Prostate gland (tissue), 2 donors: Measurements from ENCODE around the gene RETREG1. TPM values are rescaled to one million over a fixed set of nuclear protein-coding genes. Genes with fewer than 3 reads are reported as not detected.
"Not testable (repeated sequence)": the region's sequence is repeated elsewhere in the genome, so short reads cannot be mapped to it uniquely, and the experiment has no call there.

Experiments used
- DNase-seq: peaks from one replicate; pipeline ENCODE4 v3.0.0-alpha.2; 2019; ENCODE audit warnings: low spot score
- H3K27ac ChIP-seq, 2 donors: fragments of 200-600 bp; sonication (generic); 2 replicates each; pipeline ENCODE4 v1.5.1; 2017 to 2019
- H3K27me3 ChIP-seq: fragments of 200-600 bp; sonication (generic); replicated peaks from 2 replicates; pipeline ENCODE4 v1.5.1; 2019; ENCODE audit not compliant: insufficient read depth
- H3K36me3 ChIP-seq, 2 donors: fragments of 200-600 bp; sonication (generic); 1 replicate in 1 of 2; 2 replicates in 1 of 2; pipeline versions ENCODE4 v1.5.1 to v1.8.1; 2017 to 2019
- H3K4me1 ChIP-seq: fragments of 200-600 bp; sonication (generic); replicated peaks from 2 replicates; pipeline ENCODE4 v1.5.1; 2019
- H3K4me3 ChIP-seq, 2 donors: fragments of 200-600 bp; sonication (generic); 2 replicates each; pipeline ENCODE4 v1.5.1; 2017 to 2019
- H3K9me3 ChIP-seq: fragments of 200-600 bp; sonication (generic); 2 replicates; pipeline ENCODE4 v1.5.1; 2017
- CTCF ChIP-seq, 4 experiments: fragments of 200-600 bp in 2 of 4; fragments of 450-650 bp in 2 of 4; sonication (generic) in 2 of 4; IDR thresholded peaks; 1 replicate in 3 of 4; 2 replicates in 1 of 4; pipeline ENCODE4 v1.5.1; 2016 to 2019; ENCODE audit warnings: antibody characterized with exemption in 4 of 4, mild to moderate bottlenecking in 2 of 4, moderate library complexity in 2 of 4
- POLR2A ChIP-seq: fragments of 450-650 bp; IDR thresholded peaks from one replicate; pipeline ENCODE4 v1.6.1; 2016; ENCODE audit warnings: antibody characterized with exemption, mild to moderate bottlenecking
- POLR2AphosphoS5 ChIP-seq: sonication (generic); formaldehyde crosslinking; IDR thresholded peaks from one replicate; pipeline ENCODE4 v1.6.1; 2017; ENCODE audit warnings: antibody characterized with exemption
- WGBS: methylation state at CpG from one replicate; pipeline ENCODE4 v1.1.5; 2018; 5-methylcytosine and 5-hydroxymethylcytosine counted together
- intact Hi-C: fragments of 100-400 bp; cut with DNase I; formaldehyde crosslinking; loops from one replicate; pipeline ENCODE4 v1.14.2; 2022
- total RNA-seq, 2 donors: library from RNA; depleted of rRNA; stranded (reverse); fragments of >200 nt; gene quantifications; one replicate each; pipeline ENCODE4 v1.1.0, GENCODE V29; 2016

RETREG1 gene
- total RNA-seq, 2 donors from 2014 or later: 13.5 to 18.4 TPM

DNA sequence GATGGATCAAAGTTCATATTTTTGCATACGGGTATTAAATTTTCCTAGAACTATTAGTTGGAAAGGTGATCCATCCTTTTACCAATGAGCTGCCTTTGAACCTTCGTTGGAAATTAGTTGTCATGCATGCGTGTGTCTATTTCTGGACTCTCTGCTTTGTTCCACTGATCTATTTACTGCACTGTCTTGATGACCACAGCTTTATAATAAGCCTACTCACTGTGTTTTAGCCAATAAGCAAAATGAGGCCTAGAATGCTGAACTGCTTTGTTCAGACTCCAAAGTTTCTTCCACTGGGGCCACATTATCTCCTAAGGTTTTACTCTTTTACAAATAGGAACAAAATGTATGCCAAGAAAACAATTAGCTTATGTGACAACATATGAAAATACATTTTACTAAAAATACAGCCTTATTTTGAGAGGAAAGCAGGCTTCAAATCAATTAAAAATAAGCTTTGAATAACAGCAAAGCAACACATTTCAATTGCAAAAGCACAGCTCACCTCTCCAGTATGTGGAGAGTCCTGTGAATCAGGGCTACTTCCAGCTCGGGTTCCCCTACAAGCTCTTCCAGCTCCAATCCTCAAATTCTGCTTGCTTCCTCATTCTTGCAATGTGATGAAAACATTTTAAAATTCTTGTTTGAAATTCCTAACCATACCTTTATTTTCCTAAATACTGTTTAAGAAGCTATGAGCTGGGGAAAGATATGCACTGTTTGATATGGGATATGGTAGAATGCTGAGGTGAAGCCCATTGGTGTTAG lies 72.0 kb downstream of the RETREG1 start:
- Histone ChIP-seq H3K4me1 (peaks cover 9% of the 10 kb centered on the region), H3K27me3 (no peaks in the 10 kb centered on the region), H3K9me3 (no peaks in the 10 kb centered on the region), H3K27ac (peak overlapping the region in 1 of 2 donors; percentile 15), H3K36me3 (no peaks in the 10 kb centered on the region), H3K4me3 (no peak overlapping the region)
- no peak for DNase-seq
- 77% methylated on average over 4 of the region's 4 CpGs for WGBS
- TF ChIP-seq CTCF (IDR thresholded peaks at IDR 0.05) (no peak), POLR2A (no peak), POLR2AphosphoS5 (no peak)
- intact Hi-C loops: no loop called here

GRCh38 chr5:16543206-16543605 lies 73.6 kb downstream of the RETREG1 start:
- DNase-seq, H3K36me3 ChIP-seq, H3K27ac ChIP-seq, intact Hi-C loops, H3K27me3 ChIP-seq, H3K4me3 ChIP-seq, H3K4me1 ChIP-seq, H3K9me3 ChIP-seq: not testable (repeated sequence)
- WGBS: 78% methylated on average over 7 of the region's 7 CpGs

DNA sequence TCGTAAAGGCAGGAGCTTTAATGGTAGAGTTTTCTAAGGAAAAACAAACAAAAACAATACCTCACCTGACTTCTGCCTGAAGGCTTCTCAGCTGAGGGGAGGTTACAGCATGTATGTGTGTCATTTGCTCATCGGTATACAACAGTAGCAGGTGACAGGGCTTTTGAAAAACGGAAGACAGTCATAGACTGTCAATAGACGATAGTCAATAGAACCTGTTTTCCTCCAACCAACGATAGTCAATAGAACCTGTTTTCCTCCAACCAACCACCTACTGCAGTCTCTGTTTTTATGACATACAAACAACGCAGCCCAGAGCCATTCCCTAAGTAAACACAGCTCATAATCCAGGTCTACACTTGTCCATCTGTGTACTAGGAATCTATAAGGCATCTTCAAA lies 74.6 kb downstream of the RETREG1 start:
- Histone ChIP-seq H3K27me3 (no peaks in the 10 kb centered on the region), H3K9me3 (no peaks in the 10 kb centered on the region), H3K36me3 (no peaks in the 10 kb centered on the region), H3K4me3 (no peak overlapping the region), H3K27ac (no peak overlapping the region), H3K4me1 (peaks cover 6% of the 10 kb centered on the region)
- intact Hi-C loops: no loop called here
- no peak for DNase-seq
- WGBS: 52% methylated on average over 6 of the region's 6 CpGs
- TF ChIP-seq CTCF (IDR thresholded peaks at IDR 0.05) (no peak), POLR2A (no peak), POLR2AphosphoS5 (peak; percentile 7)

- intact Hi-C loops: not testable (repeated sequence)
Measured at GRCh38 chr5:16541592-16541991, 75.2 kb downstream of the RETREG1 start.

GRCh38 chr5:16540421-16540820 lies 76.4 kb downstream of the RETREG1 start:
- TF ChIP-seq POLR2AphosphoS5 (no peak), CTCF (IDR thresholded peaks at IDR 0.05) (no peak), POLR2A (no peak)
- no peaks in the 10 kb centered on the region for H3K36me3 ChIP-seq
- H3K9me3 ChIP-seq: no peaks in the 10 kb centered on the region
- peaks cover 6% of the 10 kb centered on the region for H3K4me1 ChIP-seq
- no peak for DNase-seq
- no peaks in the 10 kb centered on the region for H3K27me3 ChIP-seq
- no peak overlapping the region for H3K27ac ChIP-seq
- WGBS: 92% methylated on average over 3 of the region's 3 CpGs
- H3K4me3 ChIP-seq: no peak overlapping the region
- intact Hi-C loops: no loop called here

More at GRCh38 chr5:16541592-16541991, 75.2 kb downstream of the RETREG1 start:
- not testable (repeated sequence) for DNase-seq, H3K4me1 ChIP-seq, H3K27me3 ChIP-seq, H3K9me3 ChIP-seq, H3K36me3 ChIP-seq, H3K27ac ChIP-seq, H3K4me3 ChIP-seq

DNA sequence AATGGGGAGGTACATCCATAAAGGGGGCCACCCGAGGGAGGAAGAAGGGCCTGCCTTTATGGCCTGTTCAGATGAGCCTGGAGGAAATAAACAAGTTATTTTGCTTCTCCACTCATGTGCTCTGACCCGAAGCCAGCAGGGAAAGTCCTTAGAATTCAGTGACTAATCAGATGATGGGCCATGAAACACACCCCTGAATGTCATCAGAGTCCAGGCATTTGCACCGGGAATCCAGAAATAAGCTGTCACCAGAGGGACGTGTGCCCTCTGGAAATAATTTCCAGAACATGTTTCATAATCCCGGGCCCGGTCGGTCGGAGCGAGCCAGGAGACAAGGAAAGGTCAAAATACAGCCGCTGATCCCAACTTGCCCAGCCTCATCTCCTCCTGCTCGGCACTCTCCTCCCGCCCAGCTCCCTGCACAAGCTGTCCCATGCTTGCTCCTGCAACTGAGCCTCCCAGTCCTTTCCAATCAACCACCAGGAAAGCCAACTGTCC lies 77.6 kb downstream of the RETREG1 start:
- WGBS: 60% methylated on average over 12 of the region's 12 CpGs
- Histone ChIP-seq H3K36me3 (no peaks in the 10 kb centered on the region), H3K9me3 (no peaks in the 10 kb centered on the region), H3K4me1 (peaks cover 6% of the 10 kb centered on the region), H3K4me3 (no peak overlapping the region), H3K27ac (peak overlapping the region in 1 of 2 donors; percentile 47), H3K27me3 (no peaks in the 10 kb centered on the region)
- peak; percentile 23 for TF ChIP-seq POLR2AphosphoS5
- no peak for TF ChIP-seq POLR2A
- no peak for DNase-seq
- intact Hi-C loops: no loop called here
